ENCODE data around the gene SEC14L6.

DNA sequence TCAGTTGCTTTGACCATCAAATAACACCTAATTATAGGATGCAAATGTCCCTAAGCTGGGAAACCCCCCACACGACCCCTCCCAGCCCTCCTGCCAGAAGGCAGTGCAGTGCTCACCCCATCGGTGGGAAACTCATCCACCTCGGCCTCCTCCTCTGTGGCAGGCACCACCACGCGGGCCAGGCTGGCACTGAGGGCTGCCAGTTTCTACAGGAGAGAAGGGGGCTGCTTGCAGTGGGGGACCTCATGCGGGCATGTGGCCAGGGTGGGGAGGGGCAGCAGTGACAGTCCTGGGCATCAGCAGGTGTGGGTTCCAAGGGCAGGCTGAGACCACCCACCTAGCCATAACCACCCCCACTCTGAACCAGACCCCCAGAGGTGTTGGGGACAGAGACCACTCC, 34.4 kb upstream of the SEC14L6 start:
- TF ChIP-seq POLR2A (IDR thresholded peaks at IDR 0.05) (no peak), POLR2AphosphoS5 (IDR thresholded peaks at IDR 0.05; ENCODE audit: insufficient read depth in 1 of 2, low read depth in 1 of 2) (no peak)
- TF ChIP-seq, protein P1, sequence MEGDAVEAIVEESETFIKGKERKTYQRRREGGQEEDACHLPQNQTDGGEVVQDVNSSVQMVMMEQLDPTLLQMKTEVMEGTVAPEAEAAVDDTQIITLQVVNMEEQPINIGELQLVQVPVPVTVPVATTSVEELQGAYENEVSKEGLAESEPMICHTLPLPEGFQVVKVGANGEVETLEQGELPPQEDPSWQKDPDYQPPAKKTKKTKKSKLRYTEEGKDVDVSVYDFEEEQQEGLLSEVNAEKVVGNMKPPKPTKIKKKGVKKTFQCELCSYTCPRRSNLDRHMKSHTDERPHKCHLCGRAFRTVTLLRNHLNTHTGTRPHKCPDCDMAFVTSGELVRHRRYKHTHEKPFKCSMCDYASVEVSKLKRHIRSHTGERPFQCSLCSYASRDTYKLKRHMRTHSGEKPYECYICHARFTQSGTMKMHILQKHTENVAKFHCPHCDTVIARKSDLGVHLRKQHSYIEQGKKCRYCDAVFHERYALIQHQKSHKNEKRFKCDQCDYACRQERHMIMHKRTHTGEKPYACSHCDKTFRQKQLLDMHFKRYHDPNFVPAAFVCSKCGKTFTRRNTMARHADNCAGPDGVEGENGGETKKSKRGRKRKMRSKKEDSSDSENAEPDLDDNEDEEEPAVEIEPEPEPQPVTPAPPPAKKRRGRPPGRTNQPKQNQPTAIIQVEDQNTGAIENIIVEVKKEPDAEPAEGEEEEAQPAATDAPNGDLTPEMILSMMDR (IDR thresholded peaks at IDR 0.05): no peak
